Measurements from ENCODE around the gene ENC1.

The ENC1 gene

DNA sequence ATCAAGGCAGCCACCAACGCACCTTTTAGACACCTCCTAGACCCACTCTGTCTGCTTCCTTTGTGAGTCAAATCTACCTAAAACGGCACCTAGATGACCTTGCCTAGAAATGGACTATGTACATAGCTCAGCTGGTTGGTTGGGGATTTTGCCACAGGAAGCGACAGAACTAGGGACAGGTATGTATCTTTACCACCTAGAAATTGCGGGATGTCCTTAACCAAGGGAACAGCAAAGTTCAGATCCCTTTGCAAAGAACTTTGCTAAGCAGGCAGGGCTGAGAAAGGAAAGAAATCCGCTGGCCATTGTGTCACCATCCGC lies 2.0 kb upstream of the ENC1 start:
- DNase-seq (ENCODE audit: insufficient read length, low spot score) (no peak), FAIRE-seq (no peak)
- TF ChIP-seq, protein P1, sequence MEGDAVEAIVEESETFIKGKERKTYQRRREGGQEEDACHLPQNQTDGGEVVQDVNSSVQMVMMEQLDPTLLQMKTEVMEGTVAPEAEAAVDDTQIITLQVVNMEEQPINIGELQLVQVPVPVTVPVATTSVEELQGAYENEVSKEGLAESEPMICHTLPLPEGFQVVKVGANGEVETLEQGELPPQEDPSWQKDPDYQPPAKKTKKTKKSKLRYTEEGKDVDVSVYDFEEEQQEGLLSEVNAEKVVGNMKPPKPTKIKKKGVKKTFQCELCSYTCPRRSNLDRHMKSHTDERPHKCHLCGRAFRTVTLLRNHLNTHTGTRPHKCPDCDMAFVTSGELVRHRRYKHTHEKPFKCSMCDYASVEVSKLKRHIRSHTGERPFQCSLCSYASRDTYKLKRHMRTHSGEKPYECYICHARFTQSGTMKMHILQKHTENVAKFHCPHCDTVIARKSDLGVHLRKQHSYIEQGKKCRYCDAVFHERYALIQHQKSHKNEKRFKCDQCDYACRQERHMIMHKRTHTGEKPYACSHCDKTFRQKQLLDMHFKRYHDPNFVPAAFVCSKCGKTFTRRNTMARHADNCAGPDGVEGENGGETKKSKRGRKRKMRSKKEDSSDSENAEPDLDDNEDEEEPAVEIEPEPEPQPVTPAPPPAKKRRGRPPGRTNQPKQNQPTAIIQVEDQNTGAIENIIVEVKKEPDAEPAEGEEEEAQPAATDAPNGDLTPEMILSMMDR (IDR thresholded peaks at IDR 0.05; ENCODE audit: insufficient read depth, missing control alignments), result no peak

DNA sequence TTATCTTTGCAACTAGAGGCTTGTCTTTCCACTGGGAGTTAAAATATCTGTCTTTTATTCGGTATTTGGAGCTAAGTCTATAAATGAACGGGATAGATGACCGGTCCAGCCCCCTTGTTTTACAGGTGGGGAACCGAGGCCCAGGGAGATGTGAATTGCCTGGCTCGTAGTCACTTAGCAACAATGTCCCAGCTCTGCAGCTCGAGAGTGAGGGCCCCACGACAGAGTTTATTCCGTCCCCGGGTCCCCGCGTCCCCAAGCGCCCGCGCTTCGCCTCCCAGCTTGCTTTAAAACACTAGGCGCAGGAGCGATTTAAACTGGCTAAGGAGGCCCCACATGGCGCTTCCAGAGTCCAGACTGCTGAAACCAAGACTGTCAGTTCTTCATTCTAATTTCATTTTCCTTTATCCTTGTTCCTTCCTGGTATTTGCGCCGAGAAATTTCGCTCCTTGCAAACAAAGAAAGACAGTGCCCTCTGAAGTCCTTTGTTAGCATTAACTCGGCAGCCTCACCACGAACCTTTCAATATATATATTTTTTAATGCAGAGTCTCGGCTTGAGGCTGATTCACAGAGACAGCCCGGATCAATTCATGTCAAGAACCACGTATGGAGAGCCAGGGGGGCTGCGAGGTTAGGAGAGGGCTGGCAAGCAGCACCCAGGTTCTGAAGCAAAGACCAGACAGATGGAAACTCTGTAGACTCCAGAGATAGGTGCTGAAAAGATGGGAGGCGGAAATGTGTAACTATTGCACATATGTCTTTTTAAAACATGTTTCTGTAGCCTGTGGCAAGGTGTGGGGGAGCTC lies 1.4 kb upstream of the ENC1 start:
- DNase-seq (ENCODE audit: insufficient read length, low spot score), result no peak
- FAIRE-seq, result no peak
- TF ChIP-seq, protein P1 (IDR thresholded peaks at IDR 0.05; ENCODE audit: insufficient read depth, missing control alignments), result peak; percentile 72

DNA sequence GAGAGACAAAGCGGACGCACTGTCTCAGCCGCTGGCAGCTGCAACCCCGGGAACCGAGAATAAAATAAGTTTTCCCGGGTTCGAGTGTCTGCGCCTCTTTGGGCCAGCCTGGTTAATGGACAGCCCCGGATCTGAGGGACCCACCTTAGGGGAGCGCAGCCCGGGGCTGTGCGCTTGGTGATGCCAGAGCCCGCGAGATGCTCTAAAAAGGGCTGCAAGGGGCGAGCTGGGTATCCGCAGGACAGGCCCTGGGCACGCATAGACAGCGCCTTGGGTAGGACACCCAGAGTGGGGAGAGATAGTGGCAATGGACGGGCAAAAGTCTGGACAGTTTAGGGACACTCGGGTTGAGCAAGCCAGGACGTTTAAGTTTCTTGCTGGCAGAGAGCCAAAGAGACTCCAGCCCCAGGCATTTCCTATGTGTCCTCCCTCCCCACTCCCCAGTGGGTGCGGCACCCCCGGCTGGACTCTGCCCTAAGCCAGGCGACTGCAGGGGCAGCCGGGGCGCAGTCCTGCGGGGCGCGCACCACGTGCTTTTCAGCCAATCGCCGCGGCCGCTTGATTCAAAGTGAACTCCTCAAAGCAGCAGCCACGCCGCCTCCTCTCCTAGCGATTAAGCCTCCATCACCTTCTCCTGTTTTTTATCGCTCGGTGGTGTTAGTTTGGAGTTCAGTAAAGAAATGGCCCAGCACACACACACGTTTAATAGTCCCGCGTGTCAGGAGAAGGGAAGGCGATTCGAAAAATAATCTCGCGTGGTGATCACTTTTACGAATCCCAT lies 616 bp upstream of the ENC1 start:
- FAIRE-seq (no peak), DNase-seq (ENCODE audit: insufficient read length, low spot score) (no peak)
- TF ChIP-seq, protein P1 (IDR thresholded peaks at IDR 0.05; ENCODE audit: insufficient read depth, missing control alignments), result no peak

DNA sequence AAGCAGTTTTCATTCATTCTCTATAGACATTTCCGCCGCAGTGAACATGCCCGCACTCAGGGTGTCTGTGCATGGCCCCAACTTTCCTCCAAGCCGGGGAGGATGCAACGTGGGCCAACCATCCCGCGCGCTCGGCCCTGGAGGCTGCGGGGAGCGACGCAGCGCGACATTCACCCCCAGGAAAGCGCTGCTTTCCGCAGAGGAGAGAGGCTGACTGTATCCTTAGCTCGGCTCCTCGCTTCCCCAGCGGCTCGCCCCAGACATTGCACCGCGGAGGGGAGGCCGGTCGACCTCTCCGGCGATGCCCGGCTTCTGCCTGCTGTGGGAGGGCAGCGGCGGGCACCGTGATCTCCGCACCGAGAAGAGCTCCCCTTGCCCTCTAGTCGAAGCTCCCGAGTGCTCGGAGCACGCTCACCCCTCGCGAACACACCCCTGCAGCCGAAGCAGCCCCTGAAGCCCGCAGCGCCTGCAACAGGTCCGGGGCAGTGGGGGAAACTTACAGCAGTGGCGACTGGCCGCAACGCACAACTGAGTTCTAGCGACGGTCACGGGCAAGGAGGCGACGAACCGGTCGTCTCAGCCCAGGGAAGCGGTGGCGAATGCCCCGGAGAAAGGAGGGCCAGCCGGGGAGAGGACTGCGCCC lies 600 bp downstream of the ENC1 start:
- DNase-seq (ENCODE audit: insufficient read length, low spot score), result no peak
- TF ChIP-seq, protein P1 (IDR thresholded peaks at IDR 0.05; ENCODE audit: insufficient read depth, missing control alignments), result no peak
- FAIRE-seq, result no peak

DNA sequence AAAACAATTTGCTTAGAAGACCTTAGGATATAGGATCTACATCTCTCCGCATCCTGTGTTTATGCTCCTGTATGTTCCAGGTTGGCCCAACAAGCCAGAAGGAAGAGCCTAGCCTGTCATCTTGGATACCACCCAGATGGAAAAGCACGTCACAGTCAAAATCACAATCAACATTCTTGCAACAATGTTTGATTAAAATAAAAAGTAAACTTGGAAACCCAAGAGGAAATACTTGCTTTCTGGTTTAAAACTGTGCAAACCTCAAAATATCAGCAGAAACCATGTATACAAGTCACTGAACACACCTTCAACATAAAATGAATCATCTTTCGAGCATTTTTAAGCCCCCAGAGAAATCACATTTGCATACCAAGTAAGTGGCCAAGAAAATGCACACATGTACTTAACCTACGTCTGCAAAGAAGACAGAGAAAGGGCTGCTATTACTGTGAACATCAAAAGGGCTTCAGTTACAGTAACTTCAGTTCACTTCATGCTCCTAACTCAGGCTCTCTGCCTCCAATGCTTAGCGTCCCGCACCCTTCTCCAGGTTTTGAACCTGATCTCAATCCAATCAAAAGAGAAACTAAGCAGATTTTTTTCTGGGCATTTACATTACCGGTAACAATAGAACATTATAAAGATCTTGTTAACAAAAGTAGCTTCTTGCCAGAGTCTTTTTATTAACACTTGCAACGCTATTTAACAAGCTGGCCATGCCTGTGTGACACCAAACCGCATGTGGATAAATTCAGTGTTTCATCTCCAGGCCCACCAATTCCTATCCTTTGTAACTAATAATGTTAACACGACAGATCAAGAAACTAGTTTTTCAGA lies 1.3 kb downstream of the ENC1 start:
- DNase-seq (ENCODE audit: insufficient read length, low spot score), result no peak
- no peak for FAIRE-seq
- TF ChIP-seq, protein P1 (IDR thresholded peaks at IDR 0.05; ENCODE audit: insufficient read depth, missing control alignments), result no peak

DNA sequence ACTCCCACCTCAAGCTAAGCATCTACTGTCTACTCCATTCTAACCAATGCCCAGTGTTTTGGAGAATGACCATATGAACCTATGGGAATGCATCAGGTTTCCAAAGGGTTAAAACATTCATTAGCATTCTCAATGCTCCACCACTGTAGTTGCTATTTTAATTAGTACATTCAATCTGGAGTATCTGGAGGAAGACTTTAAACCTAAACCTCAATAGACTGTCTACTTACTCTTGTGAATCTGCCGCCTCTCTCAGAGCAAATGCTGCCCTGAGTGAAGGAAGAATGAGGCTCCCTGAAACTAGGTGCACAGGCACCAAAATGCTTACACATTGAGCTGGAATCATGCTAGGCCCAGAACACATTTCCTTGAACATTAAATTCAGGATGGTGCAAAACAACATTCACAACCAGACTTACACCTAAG lies 2.0 kb downstream of the ENC1 start:
- FAIRE-seq, result no peak
- no peak for DNase-seq (ENCODE audit: insufficient read length, low spot score)
- TF ChIP-seq, protein P1 (IDR thresholded peaks at IDR 0.05; ENCODE audit: insufficient read depth, missing control alignments), result no peak

Measured in D721Med (cell line).